Right lung (tissue), 10 donors: ENCODE data around the gene CD244. TPM values are rescaled to one million over a fixed set of nuclear protein-coding genes. Genes with fewer than 3 reads are reported as not detected.
"Not testable (repeated sequence)": the region's sequence is repeated elsewhere in the genome, so short reads cannot be mapped to it uniquely, and the experiment has no call there.

Experiments used
- DNase-seq, 2 donors: peaks; one replicate each; pipeline ENCODE4 v3.0.0-alpha.2; 2013
- long read RNA-seq, 8 donors: transcript quantifications; one replicate each; lab custom pipeline, GENCODE V29; 2026
- polyA plus RNA-seq, 5 donors: library from polyadenylated mRNA; unstranded; fragments of 120-200 nt; gene quantifications; one replicate each; pipeline versions ENCODE4 v1.2.1 to v1.2.3, GENCODE V29; 2013; ENCODE audit warnings: inconsistent platforms in 1 of 5, low replicate concordance in 1 of 5; ENCODE audit not compliant: insufficient read length in 5 of 5, insufficient read depth in 1 of 5

Gene CD244, protein sequence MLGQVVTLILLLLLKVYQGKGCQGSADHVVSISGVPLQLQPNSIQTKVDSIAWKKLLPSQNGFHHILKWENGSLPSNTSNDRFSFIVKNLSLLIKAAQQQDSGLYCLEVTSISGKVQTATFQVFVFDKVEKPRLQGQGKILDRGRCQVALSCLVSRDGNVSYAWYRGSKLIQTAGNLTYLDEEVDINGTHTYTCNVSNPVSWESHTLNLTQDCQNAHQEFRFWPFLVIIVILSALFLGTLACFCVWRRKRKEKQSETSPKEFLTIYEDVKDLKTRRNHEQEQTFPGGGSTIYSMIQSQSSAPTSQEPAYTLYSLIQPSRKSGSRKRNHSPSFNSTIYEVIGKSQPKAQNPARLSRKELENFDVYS
- polyA plus RNA-seq = under 1 TPM; 0.28 to 0.97 (median 0.71) TPM
- long read RNA-seq, donor 1 = 0 reads
- long read RNA-seq, donor 2 = 0 reads
- long read RNA-seq, donor 3 = 0 reads
- long read RNA-seq, donor 4 = 0 reads
- long read RNA-seq, donor 5 = 0 reads
- long read RNA-seq, donor 6 = 0 reads
- long read RNA-seq, donor 7 = 0 reads
- long read RNA-seq, donor 8 = 0 reads

DNA sequence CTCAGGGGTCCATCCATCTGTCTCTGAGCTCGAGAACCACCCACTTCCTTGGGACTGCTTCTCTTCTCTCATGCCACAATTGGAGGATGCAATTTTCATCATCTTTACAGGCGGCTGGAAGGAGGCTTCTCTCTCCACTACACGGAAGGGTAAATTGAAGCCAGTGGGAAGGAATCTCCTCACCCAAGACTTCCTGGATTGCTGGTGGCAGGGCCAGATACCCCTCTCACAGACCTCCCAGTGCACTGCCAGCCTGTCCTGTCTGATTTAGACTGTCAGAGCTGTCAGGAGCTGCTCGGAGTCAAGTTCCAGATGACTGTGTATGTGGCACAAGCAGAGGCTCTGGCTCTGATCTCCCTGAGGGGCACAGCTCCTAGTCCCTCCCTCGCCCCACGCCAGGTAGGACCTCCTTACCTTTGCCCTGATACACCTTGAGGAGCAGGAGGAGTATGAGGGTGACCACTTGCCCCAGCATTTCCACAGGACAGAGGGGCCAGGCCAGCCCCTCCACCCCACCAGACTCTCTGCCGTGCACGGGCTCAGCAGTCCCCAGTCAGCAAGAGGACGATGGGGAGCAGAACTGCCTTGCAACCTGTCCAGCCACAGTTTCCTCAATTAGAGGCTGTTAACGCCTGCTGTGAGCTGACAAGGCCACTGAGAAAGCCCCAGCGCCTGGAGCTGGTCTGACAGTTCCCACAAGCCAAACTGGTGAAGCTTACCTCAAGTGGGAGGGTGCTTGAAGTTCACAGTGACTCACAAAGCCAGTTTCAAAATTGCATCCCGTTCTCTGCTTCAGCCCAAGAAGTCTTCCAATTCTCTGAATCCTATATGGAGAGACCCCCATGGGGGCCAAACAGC is at the start of gene CD244:
TSS of gene CD244 (minus strand) at position 685 of the 858 bp plus-strand sequence. CDS start at position 475, 210 bp downstream.
- DNase-seq = no peak

DNA sequence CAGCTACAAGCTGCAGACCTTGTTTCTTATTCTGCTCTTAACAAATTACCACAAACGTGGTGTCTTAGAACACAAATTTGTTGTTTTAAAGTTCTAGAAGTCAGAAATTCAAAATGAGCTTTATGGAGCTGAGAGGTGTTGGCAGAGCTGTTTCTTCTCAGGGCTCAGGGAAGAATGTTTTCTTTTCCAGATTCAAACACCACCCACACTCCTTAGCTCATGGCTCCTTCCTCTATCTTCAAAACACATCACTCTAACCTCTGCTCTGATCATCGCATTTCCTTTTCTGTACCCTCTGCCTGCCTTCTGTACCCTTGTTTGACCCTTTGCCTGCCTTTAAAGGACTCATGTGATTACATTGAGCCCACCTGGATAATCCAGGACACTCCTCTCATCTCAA is 49.2 kb upstream of the CD244 start:
- no peak for DNase-seq

DNA sequence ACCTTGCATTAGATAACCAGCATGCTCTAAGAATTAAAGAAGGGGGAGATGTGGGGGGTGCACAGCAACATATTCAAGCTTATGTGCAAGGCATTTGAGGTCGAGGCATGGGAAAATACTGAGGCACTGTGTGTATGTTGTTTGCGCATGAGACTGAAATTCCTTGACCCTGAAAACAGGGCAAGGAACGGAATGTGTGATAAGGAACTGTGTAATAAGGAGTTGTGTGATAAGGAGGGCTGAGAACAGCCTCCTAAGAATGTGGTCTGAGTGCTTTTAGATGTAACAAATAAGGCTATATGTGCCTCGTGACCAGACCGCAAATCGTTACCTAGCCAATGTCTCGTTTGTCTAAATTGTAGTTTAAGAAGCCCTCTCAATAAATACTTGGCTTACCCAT is 48.8 kb upstream of the CD244 start:
- DNase-seq = no peak

DNA sequence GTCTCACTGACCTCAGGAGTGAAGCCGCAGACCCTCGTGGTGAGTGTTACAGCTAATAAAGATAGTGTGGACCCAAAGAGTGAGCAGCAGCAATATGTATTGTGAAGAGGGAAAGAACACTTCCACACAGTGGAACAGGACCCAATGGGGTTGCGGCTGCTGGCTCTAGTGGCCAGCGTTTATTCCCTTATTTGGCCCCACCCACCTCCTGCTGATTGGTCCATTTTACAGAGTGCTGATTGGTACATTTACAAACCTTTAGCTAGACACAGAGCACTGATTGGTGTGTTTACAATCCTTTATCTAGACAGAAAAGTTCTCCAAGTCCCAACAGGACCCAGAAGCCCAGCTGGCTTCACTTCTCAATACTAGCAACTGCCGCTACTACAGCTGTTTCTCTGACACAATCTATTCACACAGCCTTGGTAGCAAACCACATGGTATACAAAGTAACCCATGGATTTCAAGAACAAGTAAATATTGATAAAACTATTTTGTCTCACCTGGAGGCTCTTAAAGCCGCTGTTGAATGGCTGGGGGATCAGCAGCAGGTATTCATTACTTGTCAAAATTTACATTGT is 47.6 kb upstream of the CD244 start:
- DNase-seq = no peak

DNA sequence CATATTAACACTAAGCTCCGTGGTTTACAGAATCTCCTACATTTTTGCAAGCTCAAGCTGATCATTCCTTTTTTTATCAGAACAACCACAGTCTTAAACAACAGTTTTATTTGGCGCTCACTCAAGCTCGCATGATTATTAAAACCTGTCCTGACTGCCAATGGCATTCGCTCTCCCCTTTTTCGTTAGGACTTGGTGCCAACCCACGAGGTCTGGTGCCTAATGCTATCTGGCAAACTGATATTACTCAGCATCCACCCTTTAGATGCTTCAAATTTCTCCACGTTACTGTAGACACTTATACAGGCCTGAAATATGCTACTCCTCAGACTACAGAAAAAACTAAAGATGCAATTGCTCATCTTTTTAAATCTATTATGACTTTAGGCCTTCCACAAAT is 45.3 kb upstream of the CD244 start:
- no peak for DNase-seq

DNA sequence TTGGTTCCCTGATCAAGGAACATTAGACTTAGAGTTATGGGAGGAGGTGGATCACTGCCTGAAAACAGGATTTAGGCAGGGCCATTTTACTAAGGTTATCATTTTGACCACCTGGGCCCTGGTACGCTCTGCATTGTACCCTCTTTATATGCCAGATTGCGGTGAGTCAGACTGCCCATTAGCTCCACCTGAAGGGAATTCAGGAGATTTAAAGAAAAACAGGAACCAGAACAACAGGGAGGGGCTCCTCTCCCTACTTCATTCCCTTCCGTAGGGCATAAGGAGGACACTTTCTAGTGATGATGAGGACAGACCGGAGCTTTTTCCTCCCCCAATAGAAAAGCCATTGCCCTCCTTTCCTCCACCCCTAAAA is 42.9 kb upstream of the CD244 start:
- no peak for DNase-seq

DNA sequence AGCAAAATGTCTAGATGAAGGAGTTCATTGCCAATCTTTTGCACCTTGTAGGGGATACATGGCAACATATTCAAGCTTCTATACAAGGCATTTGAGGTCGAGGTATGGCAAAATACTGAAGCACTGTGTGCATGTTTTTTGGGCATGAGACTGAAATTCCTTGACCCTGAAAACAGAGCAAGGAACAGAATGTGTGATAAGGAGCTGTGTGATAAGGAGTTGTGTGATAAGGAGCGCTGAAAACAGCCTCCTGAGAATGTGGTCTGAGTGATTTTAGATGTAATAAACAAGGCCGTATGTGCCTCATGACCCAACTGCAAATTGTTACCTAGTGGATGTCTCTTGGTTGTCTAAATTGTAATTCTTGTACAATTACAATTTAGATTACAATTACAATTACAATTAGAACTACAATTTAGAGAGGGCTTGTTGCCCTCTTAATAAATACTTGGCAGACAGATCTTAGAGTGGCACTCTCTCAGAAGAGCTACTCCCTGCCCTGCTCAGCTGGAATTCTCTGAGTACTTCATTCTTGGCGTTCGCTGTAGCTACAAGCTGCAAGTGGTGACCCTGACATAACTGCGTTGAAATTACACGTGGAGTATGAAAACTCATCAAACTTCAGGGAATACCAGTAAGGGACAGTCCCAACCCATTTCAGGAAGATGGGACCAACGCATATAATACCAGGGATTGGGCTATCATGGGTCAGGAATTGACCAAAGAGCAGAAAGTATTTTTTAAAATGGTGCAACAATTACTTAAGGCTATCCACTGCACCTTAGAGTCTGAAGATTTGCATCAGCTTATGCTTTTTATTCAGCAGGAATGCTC is 42.3 kb upstream of the CD244 start:
- DNase-seq = no peak

DNA sequence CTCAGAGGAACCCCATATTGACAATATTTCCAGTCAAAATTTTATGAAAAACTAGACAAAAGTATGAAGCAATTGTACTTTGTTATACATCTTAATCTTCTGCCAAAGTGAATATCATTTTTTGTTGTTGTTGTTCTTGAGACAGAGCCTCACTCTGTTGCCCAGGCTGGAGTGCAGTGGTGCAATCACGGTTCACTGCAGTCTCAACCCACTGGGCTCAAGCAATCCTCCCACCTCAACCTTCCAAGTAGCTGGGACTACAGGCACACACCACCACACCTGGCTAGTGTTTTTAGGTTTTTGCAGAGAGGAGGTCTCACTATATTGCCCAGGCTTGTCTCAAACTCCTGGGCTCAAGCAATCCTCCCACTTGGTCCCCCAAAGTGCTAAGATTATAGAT is 39.6 kb upstream of the CD244 start:
- not testable (repeated sequence) for DNase-seq

DNA sequence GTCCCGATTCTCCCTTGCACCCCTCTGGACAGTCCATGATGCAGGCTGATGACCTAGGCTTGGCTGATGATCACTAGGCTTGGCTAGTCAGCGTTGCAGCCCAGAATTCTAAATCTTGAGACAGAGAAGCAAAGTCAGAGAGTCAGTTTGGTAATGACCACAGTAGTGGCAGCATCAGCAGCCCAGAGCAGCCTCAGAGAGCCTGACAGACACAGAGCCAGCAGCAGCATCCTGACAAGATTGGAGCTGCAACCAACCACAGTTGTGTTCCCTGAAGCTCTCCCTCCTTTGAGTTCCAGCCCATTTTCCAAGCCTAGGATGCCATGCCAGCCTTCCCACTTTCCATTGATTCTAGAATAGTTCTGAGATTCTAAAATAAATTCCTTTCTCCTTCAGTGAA is 39.1 kb upstream of the CD244 start:
- DNase-seq = no peak

DNA sequence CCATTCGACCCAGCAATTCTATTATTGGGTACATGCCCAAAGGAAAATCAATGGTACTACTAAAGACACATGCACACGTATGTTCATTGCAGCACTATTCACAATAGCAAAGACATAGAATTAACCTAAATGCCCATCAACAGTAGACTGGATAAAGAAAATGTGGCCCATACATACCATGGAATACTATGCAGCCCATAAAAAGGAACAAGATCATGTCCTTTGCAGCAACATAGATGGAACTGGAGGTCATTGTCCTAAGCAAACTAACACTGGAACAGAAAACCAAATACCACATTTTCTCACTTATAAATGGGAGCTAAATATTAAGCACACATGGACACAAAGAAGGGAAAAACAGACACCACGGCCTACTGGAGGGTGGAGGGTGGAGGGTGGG is 38.0 kb upstream of the CD244 start:
- not testable (repeated sequence) for DNase-seq

DNA sequence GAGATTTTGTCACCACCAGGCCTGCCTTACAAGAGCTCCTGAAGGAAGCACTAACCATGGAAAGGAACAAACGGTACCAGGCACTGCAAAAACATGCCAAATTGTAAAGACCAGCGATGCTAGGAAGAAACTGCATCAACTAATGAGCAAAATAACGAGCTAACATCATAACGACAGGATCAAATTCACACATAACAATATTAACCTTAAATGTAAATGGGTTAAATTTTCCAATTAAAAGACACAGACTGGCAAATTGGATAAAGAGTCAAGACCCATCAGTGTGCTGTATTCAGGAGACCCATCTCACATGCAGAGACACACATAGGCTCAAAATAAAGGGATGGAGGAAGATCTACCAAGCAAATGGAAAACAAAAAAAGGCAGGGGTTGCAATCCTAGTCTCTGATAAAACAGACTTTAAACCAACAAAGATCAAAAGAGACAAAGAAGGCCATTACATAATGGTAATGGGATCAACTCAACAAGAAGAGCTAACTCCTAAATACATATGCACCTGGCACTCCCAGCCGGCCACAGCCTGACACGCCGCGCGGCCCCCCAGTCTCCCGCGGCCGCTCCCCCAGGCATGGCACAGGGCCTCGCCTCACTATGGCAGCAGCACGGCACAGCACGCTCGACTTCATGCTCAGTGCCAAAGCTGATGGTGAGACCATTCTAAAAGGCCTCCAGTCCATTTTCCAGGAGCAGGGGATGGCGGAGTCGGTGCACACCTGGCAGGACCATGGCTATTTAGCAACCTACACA is 31.9 kb upstream of the CD244 start:
- not testable (repeated sequence) for DNase-seq

DNA sequence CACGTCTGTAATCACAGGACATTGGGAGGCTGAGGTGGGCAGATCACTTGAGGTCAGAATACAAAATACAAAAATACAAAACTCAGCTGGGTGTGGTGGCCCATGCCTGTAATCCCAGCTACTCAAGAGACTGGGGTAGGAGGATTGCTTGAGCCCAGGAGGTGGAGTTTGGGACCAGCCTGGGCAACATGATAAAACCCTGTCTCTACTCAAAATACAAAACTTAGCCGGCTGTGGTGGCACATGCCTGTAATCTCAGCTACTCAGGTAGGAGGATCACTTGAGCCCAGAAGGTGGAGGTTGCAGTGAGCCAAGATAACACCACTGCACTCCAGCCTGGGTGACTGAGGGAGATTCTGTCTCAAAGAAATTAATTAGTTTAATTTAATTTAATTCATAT is 28.8 kb upstream of the CD244 start:
- DNase-seq = no peak

DNA sequence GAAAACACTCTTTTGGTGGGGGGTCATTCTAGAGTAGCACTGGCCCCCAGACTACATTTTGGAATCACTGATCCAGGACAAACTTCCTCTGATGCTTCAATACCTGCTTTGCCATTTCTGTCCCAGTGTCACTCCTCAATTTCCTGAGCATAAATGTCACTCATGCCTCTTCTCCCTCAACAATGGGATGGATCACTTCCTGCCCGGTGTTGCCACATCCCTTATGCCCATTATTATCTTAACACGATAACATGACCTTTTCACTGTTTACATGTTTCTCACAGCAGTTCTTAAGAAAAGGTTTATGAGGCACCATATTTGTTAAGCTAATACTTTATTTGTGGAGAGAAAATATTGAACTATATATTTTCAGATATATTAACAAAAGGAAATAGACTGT is 26.2 kb upstream of the CD244 start:
- no peak for DNase-seq

DNA sequence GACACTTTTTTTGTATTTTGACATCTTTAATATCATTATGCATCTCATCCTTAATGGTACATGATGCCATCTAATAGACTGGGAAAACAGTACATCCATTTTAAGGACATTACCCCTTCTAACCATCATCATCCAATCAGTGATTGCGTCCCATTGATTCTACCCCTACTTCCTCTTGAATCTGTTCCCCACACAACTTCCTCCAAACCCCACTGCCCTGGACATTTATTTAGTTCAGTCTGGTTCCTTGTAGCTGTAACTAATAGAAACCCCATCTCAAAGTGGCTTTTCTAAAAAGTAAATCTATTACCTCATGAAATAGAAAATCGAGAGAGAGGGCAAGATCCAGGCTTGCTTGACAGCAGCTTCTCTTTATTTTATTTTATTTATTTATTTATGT is 24.4 kb upstream of the CD244 start:
- no peak for DNase-seq

DNA sequence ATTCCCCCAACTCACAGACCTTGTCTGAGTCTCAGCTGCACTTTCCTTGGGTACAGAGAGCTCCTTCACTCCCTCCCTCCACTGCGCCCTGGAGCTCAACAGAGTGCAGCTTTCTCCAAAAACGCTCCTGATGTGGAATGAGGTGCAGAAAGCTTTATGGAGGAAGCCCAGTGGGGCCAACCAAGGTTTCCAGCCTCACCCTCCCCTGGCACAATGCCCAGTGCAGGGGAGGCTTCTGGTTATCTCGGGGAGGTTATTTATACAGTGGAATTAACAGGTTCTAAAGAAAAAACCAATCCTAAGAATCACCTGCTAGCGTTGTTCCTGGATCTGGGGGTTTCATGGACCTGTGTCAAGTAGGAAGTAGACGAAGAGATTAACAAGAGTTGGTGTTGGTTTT is 22.4 kb upstream of the CD244 start, which contains the start of gene ITLN1:
TSS of gene ITLN1 (minus strand) at position 139 of the 400 bp plus-strand sequence. CDS start 303 bp downstream, outside the sequence.
- no peak for DNase-seq

DNA sequence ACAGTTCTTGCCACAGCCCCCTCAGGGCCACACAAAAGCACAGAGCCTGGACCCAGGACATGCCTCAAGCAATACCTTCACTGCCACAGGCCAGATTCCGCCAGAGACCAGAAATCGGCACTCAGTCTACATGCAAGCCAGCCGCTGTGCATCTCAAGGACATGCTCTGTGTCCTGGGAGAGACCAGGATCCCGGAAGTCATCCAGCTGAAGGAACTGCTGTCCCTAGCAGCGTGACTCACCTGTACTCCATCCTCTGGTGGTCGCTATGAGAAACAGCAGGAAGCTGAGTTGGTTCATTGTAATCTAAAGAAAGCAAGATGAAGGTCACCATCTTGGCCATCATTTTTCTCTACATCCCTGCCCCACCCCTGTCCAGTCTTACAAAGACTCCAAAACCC is 21.9 kb upstream of the CD244 start:
- DNase-seq = no peak

DNA sequence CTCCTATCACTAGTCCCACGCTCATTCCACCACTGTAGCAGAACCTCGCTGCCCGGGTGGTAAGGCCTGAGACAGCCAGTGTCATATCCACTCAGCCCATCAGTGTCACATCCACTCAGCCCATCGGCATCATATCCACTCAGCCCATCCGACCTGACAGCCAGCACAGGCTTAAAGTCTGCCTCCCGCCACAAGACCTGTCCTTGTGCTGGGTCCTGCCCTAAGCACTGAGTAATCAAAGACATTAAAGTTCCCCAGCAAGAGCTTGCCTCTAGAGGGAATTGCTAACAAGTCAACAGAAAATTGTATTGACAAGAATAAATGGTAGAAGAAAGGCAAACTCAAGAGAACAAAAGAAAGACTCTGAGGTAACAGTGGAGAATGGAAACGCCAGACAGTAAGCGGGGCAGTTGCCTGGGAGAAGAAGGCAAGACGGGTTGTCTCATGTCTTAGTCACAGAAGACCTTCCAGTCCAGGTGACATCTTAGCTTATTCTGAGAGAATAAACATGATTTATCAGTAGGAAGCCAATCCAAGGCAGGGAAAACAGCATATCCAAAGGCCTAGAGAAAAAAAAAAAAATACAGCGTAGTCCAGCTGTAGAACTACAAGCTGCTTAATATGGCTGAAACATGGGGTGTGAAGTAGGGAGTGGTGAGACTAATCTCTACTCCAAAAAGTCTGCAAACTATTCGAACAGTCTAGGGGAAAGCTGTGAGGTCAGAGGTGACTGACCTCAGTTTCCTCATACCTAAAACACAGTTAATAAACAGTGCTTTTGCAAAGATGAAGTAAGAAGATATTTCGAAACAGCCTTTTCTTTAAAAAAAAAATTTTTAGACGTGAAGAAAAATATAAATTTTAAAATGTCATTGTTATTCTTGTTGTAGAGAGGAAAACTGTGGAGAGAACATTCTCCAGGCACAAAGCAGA is 21.2 kb upstream of the CD244 start:
- no peak for DNase-seq

DNA sequence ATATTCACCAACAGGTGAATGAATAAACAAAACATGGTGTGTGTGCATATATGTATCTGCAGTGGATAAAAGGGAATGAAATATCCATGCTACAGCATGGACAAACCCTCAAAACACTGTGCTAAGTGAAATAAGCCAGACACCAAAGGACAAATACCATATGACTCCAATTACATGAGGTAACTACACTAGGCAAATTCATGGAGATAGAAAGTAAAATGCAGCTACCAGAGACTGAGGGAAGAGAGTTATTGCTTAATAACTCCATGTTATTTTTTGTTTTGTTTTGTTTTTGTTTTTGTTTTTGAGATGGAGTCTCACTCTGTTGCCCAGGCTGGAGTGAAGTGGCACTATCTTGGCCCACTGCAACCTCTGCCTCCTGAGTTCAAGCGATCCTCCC is 19.9 kb upstream of the CD244 start:
- no peak for DNase-seq

DNA sequence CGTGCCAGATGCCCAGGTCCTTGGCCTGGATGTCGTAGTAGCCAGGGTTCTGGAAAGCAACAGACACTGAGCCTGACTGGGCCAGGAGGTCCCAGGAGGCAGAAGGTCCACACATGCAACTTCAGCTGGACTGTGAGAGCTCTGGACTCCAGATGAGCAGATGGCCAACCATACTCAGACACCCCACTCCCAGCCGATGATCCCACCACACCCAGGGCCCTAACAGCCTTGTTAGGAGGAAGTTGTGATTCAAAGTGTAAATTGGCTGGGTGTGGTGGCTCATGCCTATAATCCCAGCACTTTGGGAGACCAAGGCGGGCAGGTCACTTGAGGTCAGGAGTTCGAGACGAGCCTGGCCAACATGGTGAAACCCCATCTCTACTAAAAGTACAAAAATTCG is 18.6 kb upstream of the CD244 start:
- DNase-seq = not testable (repeated sequence)
